ENCODE measurements around the gene PRRT1B.
"Not testable (repeated sequence)": the region's sequence is repeated elsewhere in the genome, so short reads cannot be mapped to it uniquely, and the experiment has no call there.

The PRRT1B gene

DNA sequence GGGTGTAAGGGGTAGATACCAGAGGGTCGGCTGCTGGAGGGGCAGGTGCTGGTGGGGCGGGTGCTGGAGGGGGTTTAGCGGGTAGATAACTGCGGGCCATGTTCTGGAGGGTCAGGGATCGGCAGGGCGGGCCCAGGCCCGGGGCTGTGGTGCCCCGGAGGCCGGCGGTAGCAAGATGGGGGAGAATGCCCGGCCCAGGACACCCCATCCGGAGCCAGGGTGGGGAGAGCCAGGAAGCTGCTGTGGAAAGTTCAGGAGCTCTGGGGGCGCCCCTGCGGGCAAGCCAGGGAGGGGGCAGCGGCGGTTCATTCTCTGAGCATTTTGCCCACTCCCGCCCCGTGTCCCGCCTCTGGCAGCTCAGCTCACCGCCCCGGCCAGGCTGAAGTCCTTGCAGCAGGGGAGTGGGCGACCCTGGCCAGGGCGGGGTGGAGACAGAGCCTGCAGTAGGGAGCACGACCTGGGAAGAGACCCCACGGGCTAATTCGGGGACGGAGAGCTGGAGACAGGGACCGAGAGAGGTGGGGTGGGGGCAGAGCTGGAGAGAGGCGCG is 538 bp downstream of the PRRT1B start:
- Histone ChIP-seq H3K4me3 (no peak overlapping the region), H3K27ac (no peak overlapping the region)

DNA sequence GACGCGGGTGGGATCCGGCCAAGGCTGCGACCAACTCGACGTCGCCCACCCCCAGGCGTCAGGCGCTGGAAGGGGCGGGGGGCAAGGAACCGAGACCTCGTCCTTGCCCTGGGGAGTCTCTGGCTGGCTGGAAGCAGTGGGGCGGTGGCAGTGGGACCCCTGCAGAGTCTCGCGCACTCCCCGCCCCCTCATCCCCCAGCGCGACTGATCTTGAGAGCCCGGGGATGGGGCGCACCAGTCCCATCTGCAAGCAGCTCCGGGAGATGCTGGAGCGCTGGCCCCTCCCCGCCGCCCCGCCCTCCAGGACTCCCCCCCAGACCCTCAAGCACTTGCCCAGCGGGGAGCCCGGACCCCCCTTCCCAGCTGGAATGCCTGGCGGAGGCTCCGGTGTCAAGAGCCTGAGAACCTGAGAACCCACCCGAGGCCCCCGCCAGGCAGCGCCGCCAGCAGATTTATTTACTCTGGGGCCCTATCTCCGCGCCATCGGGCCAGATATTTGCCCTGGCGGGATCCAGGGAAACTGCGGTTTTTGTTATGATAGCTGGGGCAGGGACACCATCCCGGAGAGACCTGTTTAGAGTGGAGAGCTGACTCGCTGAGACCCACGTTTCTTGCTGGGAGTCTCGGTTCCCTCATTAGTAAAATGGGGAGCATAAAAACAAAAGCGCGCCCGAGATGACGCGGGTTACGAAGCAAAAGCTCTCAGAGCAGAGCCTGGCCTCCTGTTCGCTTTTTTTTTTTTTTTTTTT is 1.2 kb downstream of the PRRT1B start:
- Histone ChIP-seq H3K27ac (no peak overlapping the region), H3K4me3 (peak overlapping the region in 1 of 7 experiments; percentile 3)

DNA sequence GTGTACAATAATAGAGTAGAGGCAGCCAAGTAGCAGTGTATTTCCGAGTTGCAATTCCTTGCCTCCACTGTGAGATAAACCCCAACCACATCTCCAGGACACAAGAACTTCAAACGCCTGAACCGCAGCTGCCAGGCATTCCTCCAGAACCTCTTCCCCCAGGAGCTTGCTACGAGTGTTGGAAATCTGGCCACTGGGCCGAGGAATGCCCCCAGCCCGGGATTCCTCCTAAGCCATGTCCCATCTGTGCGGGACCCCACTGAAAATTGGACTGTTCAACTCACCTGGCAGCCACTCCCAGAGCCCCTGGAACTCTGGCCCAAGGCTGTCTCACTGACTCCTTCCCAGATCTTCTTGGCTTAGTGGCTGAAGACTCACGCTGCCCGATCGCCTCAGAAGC is 3.9 kb downstream of the PRRT1B start:
- not testable (repeated sequence) for H3K4me3 ChIP-seq, H3K27ac ChIP-seq

DNA sequence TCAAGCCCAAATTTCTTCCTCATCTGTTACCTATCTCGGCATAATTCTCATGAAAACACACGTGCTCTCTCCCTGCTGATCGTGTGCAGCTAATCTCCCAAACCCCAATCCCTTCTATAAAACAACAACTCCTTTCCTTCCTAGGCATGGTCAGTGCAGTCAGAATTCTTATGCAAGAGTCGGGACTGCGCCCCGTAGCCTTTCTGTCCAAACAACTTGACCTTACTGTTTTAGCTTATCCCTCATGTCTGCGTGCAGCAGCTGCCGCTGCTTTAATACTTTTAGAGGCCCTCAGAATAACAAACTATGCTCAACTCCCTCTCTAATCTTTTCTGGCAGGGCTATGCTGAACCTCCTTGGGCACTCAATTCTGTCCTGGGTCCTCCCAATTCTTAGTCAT is 5.1 kb downstream of the PRRT1B start:
- H3K27ac ChIP-seq, H3K4me3 ChIP-seq: not testable (repeated sequence)

DNA sequence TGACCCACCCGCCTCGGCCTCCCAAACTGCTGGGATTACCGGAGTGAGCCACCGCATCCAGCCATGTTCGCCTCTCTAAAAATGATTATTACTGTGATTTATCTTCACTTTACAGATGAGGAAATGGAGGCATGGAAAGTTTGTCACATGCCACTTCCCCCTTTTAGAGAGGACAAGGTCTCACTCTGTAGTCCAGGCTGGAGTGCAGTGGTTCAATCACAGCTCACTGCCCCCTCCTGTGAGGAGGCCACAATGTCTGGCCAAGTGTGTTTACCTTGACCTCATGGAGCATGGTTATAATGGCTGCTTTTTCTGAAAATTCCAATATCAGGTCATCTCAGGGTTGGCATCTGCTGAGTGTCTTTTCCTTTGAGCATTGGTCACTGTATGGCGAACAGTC is 6.7 kb downstream of the PRRT1B start:
- Histone ChIP-seq H3K27ac (no peak overlapping the region), H3K4me3 (no peak overlapping the region)

DNA sequence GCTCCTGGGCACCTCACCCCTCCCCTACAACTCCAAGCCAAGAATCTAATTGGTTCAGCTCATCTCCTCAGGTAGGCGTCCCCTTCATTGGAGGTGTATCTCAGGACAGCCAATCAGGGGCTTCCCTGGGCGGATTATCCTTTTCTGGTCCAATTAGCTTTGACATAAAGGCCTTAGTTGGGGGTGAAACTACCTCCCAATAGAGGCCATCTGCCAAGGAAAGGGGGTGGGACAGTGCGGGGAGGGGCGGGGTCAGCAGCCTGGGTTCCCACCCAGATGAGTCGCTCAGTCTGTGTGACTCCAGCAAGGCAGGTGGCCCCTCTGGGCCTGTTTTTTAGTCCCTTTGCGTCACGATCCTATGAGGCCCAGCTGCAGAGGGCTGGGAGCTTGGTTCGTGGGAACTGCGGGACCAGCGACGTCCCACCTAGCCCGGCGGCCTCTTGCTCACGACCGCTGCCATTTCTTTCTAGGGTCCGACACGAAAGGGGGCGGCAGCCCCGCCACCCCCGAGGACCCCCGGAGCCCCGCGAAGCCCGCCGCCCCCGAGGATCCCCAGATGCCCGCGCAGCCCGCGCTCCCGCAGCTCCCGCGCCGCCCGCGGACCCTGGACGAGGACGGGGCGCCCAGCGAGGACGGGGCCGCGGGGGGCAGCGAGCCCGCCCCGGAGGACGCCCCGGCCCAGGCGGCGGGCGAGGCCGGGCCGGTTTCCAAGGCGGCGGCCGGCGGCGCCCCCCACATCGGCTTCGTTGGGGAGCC is 8.9 kb downstream of the PRRT1B start:
- Histone ChIP-seq H3K27ac (no peak overlapping the region), H3K4me3 (no peak overlapping the region)

DNA sequence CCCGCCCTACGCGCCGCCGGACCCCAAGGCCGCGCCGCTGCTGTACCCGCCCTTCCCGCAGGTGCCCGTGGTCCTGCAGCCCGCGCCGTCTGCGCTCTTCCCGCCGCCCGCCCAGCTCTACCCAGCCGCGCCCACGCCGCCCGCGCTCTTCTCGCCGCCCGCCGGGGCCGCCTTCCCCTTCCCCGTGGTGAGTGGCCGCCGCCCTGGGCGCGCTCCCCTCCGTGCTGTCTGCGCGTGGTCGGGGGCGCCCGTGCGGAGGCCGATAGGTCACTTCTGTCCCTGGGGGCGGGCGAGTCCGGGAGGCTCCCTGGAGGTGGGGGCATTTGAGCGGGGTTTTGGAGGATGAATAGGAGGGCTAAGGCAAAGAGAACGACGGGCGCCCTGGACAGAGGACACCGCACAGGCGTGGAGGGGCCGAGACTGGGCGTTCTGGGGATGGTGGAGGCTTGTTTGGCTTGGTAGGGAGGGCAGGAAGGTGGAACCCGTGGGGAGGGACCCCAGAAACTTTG is 9.6 kb downstream of the PRRT1B start:
- Histone ChIP-seq H3K27ac (no peak overlapping the region), H3K4me3 (no peak overlapping the region)

DNA sequence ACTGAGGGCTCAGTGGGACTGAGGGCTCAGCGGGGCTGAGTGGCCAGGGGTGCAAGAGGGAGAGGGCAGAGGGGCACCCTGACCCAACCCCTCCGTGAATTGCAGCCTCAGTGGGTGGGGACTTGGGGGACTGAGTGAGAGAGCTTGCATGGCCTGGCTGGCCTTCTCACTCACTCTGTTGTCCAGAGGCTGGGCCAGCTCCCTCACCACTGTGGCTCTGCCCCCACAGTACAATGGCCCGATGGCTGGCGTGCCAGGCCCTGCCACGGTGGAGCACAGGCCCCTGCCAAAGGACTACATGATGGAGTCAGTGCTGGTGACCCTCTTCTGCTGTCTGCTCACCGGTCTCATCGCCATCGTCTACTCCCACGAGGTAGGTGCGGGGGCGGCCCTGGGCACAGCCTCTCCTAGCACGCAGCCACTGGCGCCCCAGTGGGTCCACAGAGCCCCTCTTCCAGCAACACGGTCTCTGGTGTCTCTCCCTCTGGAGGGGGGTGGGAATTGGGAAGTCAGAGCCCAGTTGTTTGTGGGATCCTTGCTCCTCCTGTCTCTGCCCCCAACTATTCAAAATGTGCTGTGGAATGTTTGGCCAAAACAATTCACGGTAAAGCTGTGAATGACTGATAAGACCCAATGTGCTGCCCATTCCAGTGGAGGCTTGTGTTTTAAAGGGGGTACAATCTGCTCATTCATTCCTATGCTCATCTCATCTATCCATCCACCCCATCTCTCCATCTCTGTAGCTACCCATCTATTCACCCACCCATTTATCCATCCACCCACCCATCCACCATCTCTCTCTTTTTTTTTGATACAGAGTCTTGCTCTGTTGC is 10.7 kb downstream of the PRRT1B start:
- no peak overlapping the region for H3K4me3 ChIP-seq

DNA sequence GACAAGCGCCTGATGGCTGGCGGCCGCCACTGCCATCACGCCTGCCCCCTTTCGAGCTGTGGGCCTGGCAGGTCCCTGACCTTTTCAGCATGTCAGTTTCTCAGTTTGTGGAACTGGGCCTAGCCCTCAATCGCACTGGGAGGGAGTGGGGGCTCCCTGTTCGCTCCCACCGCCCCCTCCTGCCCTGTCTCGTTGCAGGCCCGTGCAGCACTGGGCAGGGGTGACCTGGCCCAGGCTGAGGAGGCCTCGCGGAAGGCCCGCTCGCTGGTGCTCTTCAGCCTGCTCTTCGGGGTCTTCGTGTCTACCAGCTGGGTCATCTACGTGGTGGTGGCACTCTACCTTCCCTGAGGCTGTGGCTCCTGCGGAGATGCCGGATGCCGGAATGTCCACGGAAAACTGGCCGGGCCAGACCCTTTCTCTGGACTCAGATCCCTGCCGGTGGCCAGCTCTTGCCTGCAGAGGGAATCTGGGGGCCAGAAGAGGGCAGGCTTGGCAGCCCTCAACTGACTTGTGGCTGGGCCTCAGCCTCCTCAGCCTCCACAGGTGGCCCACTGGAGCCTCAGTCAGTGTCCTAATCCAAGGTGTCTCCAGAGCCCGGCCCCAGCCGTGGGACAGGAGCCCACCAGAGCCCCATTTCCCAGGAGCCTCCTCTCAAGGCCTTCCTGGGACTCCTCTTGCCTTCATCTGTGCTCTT is 12.7 kb downstream of the PRRT1B start:
- Histone ChIP-seq H3K27ac (no peak overlapping the region), H3K4me3 (no peak overlapping the region)

More for the DNA sequence above, 10.7 kb downstream of the PRRT1B start:
- H3K27ac ChIP-seq: no peak overlapping the region

DNA sequence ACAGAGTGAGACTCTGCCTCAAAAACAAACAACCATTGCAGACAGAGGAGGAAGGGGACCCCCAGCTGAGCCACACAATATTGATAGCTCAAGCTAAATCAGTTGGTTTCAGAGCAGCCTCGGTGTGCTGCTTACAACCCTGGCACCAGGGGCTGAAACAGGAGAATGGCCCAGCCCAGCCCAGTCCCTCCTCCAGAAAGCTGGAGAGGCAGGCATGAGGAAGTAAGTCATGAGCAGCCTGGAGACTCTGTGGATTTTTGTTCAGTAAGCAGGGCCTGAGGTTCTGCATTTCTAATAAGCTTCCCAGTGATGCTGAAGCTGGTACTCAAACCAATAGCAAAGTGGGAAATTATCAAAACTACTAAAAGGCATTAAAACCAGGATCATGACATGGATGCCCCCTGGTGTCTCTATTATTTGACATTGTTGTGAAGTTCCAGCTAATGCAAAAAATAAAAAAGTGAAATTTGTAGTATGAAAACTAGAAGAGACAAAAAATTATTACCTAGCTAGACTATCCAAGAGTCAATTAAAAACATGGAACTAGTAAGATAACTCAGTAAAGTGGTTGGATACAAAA is 14.2 kb downstream of the PRRT1B start:
- no peak overlapping the region for H3K4me3 ChIP-seq

DNA sequence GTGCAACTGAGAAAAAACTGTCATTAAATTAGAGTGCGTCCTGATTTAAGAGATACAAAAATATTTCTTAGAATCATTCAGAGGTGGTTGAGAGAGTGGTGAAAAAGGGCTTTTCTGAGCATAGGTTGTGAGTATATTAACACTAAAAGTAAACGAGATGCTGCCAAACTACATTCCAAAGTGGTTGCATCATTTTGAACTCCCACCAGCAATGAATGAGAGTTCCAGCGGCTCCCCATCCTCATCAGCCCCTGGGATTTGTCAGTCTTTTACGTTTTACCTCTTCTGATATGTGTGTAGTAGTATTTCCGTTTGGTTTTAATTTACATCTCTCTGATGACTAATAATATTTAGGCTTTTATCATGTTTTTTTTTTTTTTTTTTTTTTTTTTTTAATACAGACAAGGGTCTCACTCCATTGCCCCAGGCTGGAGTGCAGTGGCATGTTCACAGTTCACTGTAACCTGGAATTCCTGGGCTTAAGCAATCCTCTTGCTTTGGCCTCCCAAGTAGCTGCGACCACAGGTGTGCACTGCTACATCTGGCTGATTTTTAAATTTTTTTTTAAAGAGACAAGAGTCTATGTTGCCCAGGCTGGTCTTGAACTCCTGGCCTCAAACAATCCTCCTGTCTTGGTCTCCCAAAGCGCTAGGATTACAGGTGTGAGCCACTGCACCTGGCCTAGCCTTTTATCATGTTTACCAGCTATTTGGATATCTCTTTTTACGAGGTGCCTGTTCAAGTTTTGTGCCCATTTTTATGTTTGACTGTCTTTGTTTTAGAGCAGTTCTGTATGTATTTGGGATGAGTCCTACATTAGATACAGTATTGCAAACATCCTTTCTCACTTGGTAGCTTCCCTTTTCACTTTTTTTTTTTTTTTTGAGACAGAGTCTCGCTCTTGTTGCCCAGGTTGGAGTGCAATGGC is 17.0 kb downstream of the PRRT1B start:
- no peak overlapping the region for H3K27ac ChIP-seq

More for the DNA sequence above, 14.2 kb downstream of the PRRT1B start:
- no peak overlapping the region for H3K27ac ChIP-seq

DNA sequence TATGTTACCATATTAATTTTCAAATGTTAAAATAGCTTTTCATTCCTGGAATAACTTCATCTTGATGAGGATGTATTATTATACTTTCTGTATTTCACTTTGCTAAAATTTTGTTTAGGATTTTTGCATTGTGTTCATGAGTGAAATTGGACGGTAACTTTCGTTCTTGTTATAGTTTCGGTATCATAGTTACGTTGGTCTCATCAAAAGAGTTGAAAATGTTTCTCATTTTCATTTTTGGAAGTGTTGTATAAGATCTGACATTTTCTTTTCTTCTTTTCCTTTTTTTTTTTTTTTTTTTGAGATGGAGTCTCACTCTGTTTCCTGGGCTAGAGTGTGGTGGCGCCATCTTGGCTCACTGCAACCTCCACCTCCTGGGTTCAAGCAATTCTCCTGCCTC is 20.0 kb downstream of the PRRT1B start:
- H3K27ac ChIP-seq: no peak overlapping the region
- no peak overlapping the region for H3K4me3 ChIP-seq

More for the DNA sequence above, 17.0 kb downstream of the PRRT1B start:
- H3K4me3 ChIP-seq: no peak overlapping the region

DNA sequence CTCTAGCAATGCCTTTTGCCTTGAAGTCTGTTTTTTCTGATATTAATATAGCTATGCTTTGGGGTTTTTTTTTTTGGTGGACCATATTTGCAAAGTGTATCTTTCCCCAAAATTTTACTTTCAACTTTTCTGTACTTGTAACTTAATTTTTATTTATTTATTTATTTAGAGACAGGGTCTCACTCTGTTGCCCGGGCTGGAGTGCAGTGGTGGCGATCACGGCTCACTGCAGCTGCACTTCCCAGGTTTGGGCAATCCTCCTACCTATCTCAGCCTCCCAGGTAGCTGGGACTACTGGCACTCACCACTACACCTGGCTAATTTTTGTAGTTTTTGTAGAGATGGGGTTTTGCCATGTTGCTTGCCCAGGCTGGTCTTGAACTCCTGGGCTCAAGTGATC is 20.8 kb downstream of the PRRT1B start:
- no peak overlapping the region for H3K27ac ChIP-seq
- no peak overlapping the region for H3K4me3 ChIP-seq

DNA sequence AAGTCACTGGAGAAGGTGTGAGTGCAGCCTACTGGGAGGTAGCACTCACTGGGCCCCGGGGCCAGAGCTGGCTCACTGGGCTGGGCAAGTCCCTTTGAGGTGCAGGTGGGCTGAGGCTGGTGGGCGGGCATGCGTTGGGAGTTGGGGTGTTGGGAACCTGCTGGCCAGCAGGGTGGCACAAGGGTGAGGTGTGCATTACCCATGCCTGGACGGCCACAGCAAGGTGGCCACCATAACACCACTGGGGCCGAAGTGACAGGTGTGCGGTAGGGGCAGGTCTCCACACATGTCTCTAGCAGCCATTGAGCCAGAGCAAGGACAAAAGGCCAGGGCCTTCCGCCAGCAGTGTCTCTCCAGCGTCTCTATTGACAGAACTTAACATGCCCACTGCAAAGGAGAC is 22.6 kb downstream of the PRRT1B start:
- H3K27ac ChIP-seq: no peak overlapping the region
- no peak overlapping the region for H3K4me3 ChIP-seq

DNA sequence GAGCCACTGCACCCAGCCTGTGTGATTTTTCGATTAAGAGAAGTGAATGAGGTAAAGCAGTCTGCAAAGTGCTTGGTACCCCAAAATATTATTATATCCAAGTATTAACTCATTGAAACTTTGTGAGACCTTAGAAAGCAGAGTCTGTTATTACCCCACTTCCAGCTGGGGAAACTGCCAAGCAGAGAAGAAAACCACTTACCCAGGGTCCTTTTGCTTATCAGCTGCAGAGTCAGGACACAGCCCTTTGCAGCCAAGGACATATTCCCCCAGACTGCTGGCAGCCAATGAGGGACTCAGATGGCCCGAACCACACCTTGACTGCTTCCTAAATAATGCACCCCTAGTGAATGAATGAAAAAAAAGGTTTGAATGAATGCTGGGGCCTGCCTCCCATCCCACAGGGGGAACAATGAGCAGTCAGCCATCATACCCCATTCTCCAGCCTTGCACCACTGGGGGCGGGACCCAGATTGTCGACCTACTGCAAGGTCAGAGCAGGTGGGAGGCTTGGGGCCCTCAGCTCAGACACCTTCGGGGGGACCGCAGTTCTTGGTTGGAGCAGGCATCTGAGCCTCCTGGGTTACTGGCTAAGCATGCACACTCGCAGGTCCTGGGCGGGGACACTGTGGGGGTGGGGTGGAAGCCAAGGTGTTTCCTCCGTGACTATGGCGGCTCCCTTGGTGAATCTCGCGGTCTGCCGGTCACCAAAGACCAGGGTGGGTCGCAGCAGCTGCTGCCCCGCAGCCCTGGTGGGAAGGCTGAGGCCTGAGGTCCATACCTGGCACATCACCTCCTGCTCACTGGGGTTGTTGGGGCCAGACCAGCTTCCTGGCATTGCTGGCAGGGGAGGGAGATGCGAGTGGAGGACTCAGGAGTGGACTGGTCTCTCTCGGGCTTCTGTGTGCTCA is 29.7 kb downstream of the PRRT1B start:
- Histone ChIP-seq H3K4me3 (no peak overlapping the region), H3K27ac (no peak overlapping the region)

DNA sequence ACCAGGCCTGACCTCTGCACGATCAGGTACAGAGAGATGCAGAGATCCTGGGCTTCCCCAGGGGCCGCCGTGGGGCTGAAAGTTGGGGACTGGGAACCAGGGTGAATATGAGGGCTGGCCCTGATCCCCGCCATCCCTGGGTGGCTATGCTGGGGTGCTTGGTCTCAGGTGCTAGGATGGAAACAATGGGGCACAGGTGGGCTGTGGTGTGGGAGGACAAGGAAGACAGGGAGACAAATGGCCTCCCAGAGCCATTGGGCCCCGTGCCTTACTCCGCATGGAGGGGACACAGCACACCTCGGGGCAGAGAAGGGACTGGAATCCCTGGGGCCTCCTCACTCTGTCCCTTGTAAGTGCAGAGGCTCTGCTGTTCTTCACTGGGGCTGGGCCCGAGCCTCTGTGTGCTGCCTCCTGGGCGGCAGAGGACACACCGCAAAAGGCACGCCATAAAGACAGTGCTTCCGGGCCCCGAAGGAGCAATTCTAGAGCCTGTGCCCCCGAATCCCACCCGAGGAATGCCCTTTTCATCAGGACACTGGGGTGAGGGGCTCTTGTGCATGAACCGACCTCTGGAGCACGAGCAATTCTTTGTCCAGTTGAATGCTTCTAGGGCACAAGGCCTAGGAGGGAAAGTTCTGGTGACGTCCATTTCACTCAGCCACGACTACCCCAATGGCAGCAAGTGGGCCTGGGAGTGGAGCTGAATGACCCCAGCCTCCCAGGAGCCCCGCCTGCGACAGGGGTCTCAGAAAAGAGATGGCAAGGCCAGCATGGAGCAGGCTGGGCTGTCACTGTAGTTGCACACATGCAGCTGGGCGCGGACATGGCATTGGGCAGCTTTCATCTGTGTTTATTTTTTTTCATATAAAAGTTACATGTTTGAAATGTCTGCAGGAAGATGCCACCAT is 30.9 kb downstream of the PRRT1B start:
- no peak overlapping the region for H3K27ac ChIP-seq

More for the DNA sequence above, 30.9 kb downstream of the PRRT1B start:
- no peak overlapping the region for H3K4me3 ChIP-seq

All from skin epidermis (tissue), 12 donors.